Measurements from ENCODE around the gene CCDC33. TPM values are rescaled to one million over a fixed set of nuclear protein-coding genes. Genes with fewer than 3 reads are reported as not detected.

Gene CCDC33
- total and polyA plus RNA-seq, 10 of the 15 experiments (the other 5 are each of a cell fraction or from before 2014, with no cell fraction given): 0.57 to 5.8 (median 4.3) TPM

DNA sequence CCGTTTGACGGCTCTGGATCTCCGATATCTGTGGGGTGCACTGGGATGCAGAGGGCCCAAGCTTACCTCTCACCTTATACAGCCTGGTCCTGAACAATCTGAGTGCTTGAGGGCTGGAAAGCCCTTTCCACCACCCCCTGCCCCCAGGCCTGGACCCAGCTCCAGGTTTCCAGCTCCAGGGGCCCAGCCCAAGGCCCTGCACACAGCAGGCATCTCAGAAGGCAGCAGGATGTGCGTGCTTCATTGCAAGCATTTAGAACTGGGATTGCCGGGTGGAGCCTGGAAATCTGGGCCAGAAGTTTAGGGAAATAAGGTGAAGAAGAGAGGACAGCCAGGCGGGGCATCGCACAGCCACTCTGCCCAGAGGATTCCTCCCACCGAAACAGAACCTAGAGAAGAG is 25.6 kb downstream of the CCDC33 start:
- no peaks in the 10 kb centered on the region for H3K36me3 ChIP-seq (ENCODE audit: control insufficient read depth in 2 of 2, insufficient read depth in 2 of 2, low read length in 1 of 2)
- H3K4me2 ChIP-seq (ENCODE audit: control insufficient read depth, insufficient read depth): no peak overlapping the region
- TF ChIP-seq EGR1 (IDR thresholded peaks at IDR 0.05; ENCODE audit: borderline replicate concordance in 1 of 2, low read depth in 2 of 2, low read length in 2 of 2) (no peak), CHD2 (IDR thresholded peaks at IDR 0.05; ENCODE audit: borderline replicate concordance, low read depth, low read length) (no peak), HSF1 (IDR thresholded peaks at IDR 0.05; ENCODE audit: low read depth, low read length) (no peak), HDAC2 (IDR thresholded peaks at IDR 0.05) (no peak), IRF5 (IDR thresholded peaks at IDR 0.05; ENCODE audit: borderline replicate concordance) (no peak), WRNIP1 (IDR thresholded peaks at IDR 0.05; ENCODE audit: borderline replicate concordance, low read depth, low read length) (no peak), POLR2AphosphoS2 (IDR thresholded peaks at IDR 0.05; ENCODE audit: low read depth, low read length) (no peak), STAT3 (IDR thresholded peaks at IDR 0.05; ENCODE audit: low read depth, low read length) (no peak), SPI1 (IDR thresholded peaks at IDR 0.05; ENCODE audit: borderline replicate concordance, insufficient read depth, low read depth, low read length) (no peak), BACH1 (IDR thresholded peaks at IDR 0.05; ENCODE audit: borderline replicate concordance) (no peak), GABPA (IDR thresholded peaks at IDR 0.05; ENCODE audit: low read depth) (no peak), ESRRA (IDR thresholded peaks at IDR 0.05; ENCODE audit: low read length) (no peak)
- in situ Hi-C loops (cut with MboI): no loop called here
- H2AFZ ChIP-seq (ENCODE audit: control insufficient read depth, low read depth, low read length): no peak overlapping the region
- WGBS (ENCODE audit: insufficient coverage, insufficient replicate concordance, low lambda C conversion rate, missing lambda C conversion rate): 21% methylated on average over 8 of the region's 8 CpGs
- FAIRE-seq (no peak), ATAC-seq (no peak), DNase-seq (ENCODE audit: low read depth, low spot score) (no peak)
- H4K20me1 ChIP-seq (ENCODE audit: control insufficient read depth, insufficient read depth): no peaks in the 10 kb centered on the region; the same call in 1 of the 2 replicates
- H3K27me3 ChIP-seq (replicated peaks in 1 of 2; ENCODE audit: control insufficient read depth in 2 of 2, insufficient read depth in 2 of 2, low read length in 1 of 2): peaks cover 0 to 2% of the 10 kb centered on the region in 2 experiments; a peak in 3 of 4 replicates
- intact Hi-C loops (cut with micrococcal nuclease; ENCODE audit: unreplicated experiment): no loop called here
- no peak overlapping the region for H3K9ac ChIP-seq (ENCODE audit: control insufficient read depth, insufficient read depth, low read length)
- no TSS peak for BruUV-seq (replicated peaks)
- no peak overlapping the region for H3K27ac ChIP-seq (ENCODE audit: control insufficient read depth, insufficient read depth)
- SMC1A ChIA-PET (ENCODE audit: uncharacterized antibody, unreplicated experiment): no interaction called here
- no peaks in the 10 kb centered on the region for H3K79me2 ChIP-seq (ENCODE audit: control insufficient read depth, insufficient read depth, low read length)
- POLR2A ChIA-PET: no interaction called here
- no peaks in the 10 kb centered on the region for H3K4me1 ChIP-seq (ENCODE audit: control insufficient read depth, insufficient read depth, low read length)
- no peaks in the 10 kb centered on the region for H3K9me3 ChIP-seq (replicated peaks; ENCODE audit: control insufficient read depth, insufficient read depth, low read length)
- CTCF ChIA-PET: no interaction called here
- RAD21 ChIA-PET (ENCODE audit: unreplicated experiment): no interaction called here
- no peak overlapping the region for H3K4me3 ChIP-seq

All from GM12878 (cell line).